Measurements from ENCODE around the gene SDK2. TPM values are rescaled to one million over a fixed set of nuclear protein-coding genes. Genes with fewer than 3 reads are reported as not detected.

The SDK2 gene
- total and polyA plus RNA-seq, 2 of the 8 experiments (the other 6 are each of a cell fraction or from before 2014, with no cell fraction given): 3.9 to 4.1 TPM

DNA sequence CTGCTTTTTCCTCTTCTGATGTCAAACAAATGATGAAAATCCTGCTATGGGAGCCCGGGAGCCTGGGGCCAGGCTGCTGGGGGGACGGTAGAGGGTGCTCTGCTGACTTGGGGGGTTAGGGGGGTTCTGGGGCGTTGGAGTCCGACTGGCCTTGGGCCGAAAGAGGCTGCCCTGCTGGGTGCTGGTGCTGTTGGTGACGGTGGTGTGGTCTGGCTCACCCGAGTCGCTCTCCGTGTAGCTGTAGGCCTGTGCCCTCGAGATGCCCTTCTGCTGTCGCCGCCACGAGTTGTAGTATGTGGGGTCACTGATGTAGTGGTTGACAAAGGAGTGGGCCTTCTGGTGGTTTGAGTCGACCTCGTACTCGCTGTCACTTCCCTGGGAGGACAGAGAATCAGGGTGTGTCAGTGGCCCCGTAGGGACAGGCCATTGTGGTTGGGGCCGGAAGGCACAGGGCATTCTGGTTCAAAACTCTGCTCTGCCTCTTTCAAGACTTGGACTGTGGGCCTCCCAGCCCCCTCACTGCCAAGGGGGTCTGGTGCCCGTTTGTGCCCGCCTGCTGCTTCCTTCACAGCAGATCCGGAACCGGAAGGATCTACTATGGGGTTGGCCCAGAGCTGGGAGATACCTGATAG, 305.6 kb downstream of the SDK2 start (continued):
- TF ChIP-seq RNF2 (IDR thresholded peaks at IDR 0.05; ENCODE audit: borderline replicate concordance, low read depth, low read length, missing control alignments, poor library complexity, severe bottlenecking) (no peak), GABPA (IDR thresholded peaks at IDR 0.05; ENCODE audit: borderline replicate concordance, insufficient read depth, low read length) (no peak), ASH2L (IDR thresholded peaks at IDR 0.05; ENCODE audit: low read length) (no peak), JUN (IDR thresholded peaks at IDR 0.05; ENCODE audit: low read depth, low read length) (no peak), NANOG (IDR thresholded peaks at IDR 0.05; ENCODE audit: insufficient read depth, low read depth, low read length, poor library complexity, severe bottlenecking) (no peak)
